OCI-LY7 (cell line): ENCODE measurements around the gene PUM1.

ENCODE experiments used
- CTCF ChIP-seq: fragments of 200-600 bp; sonication (generic); conservative IDR thresholded peaks from 2 replicates; pipeline ENCODE4 v1.5.1; 2014; ENCODE audit warnings: mild to moderate bottlenecking, antibody characterized with exemption, low read length, moderate library complexity, mixed read lengths
- EZH2phosphoT487 ChIP-seq: fragments of 200-600 bp; sonication (generic); IDR thresholded peaks from 2 replicates; pipeline ENCODE4 v1.6.1; 2018; ENCODE audit warnings: low read depth, borderline replicate concordance, mild to moderate bottlenecking, mixed run types, antibody characterized with exemption, low read length, moderate library complexity, mixed read lengths

GRCh38 chr1:30950700-30951099 is 114.8 kb downstream of the PUM1 start:
- TF ChIP-seq CTCF (no peak), EZH2phosphoT487 (no peak)
